ENCODE results near the gene PDZD8.

PDZD8 gene, protein sequence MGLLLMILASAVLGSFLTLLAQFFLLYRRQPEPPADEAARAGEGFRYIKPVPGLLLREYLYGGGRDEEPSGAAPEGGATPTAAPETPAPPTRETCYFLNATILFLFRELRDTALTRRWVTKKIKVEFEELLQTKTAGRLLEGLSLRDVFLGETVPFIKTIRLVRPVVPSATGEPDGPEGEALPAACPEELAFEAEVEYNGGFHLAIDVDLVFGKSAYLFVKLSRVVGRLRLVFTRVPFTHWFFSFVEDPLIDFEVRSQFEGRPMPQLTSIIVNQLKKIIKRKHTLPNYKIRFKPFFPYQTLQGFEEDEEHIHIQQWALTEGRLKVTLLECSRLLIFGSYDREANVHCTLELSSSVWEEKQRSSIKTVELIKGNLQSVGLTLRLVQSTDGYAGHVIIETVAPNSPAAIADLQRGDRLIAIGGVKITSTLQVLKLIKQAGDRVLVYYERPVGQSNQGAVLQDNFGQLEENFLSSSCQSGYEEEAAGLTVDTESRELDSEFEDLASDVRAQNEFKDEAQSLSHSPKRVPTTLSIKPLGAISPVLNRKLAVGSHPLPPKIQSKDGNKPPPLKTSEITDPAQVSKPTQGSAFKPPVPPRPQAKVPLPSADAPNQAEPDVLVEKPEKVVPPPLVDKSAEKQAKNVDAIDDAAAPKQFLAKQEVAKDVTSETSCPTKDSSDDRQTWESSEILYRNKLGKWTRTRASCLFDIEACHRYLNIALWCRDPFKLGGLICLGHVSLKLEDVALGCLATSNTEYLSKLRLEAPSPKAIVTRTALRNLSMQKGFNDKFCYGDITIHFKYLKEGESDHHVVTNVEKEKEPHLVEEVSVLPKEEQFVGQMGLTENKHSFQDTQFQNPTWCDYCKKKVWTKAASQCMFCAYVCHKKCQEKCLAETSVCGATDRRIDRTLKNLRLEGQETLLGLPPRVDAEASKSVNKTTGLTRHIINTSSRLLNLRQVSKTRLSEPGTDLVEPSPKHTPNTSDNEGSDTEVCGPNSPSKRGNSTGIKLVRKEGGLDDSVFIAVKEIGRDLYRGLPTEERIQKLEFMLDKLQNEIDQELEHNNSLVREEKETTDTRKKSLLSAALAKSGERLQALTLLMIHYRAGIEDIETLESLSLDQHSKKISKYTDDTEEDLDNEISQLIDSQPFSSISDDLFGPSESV

DNA sequence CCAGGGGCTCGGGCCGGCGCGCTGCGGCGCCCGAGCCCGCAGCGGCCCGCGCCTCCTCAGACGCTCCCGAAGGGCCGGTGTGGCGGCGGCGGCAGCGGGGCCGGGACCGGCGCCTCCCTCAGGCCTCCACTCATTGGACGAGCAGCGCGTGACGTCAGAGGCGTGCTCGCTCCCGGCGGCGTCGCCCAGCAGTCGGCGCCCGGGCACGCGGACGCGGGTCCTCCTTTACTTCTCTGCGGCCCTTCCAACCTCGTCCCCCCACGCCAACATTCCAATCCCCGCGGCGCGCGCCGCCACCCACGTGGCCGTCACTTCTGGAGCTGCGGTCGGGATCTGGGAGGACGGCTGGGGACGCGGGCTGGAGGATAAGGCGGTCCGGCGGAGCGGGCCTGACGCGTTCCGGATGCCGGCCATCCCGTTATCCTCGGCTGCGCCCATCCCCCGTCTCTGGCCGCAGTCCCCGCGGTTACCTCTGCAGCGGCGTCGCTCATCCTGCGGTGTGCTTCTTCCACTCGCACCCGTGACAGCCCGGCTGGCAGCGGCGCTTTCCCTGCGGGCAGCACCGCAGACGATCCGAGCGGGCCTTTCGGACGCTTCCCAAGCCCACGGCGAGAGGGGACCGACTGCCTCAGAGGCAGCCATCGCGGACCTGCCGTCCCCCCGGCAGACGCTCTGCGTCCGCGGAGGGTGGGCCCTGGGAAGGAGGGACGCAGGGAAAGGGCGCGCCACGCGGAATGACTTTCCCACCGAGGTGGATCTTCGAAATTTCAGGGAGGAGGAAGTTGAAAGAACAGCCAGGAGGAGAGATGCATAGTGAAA, at the start of gene PDZD8:
Gene PDZD8 (minus strand): TSS at position 81 of the 819 bp plus-strand sequence. CDS start 213 bp downstream, outside the sequence.
- DNase-seq, result peak; percentile 94

DNA sequence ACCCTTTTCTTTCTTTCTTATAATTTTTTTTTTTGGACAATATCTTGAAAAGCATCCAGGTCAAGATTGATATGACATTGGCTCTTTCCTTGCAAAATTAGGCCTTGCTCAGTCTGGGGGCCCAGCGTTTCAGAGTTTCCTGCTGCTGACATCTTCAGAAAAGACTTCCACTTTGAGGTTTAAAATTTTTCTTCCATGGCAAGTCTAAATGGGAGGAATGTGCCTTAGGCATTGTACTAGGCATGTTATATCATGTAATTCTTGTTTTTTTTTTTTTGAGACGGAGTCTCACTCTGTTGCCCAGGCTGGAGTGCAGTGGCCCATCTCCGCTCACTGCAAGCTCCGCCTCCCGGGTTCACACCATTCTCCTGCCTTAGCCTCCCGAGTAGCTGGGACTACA, 48.9 kb upstream of the PDZD8 start:
- DNase-seq, result no peak

DNA sequence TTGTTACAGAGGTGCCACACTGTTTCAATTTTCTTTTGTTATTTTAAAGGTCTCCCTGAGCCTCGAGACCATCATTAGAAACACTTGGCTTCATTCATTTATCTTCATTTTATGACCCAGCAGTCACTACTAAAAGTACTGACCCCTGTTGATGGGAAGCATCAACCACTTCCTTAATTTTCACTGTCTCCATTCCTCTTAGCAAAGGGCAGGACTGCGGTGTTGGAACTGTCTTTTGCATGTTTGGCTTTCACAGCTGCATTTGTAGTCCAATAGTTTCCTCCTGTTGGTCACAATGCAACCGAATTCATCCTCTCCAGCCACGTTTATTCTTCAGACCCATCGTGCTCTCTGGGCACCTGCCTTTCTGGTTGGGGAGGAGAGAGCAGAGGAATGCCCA, 46.7 kb upstream of the PDZD8 start:
- no peak for DNase-seq

DNA sequence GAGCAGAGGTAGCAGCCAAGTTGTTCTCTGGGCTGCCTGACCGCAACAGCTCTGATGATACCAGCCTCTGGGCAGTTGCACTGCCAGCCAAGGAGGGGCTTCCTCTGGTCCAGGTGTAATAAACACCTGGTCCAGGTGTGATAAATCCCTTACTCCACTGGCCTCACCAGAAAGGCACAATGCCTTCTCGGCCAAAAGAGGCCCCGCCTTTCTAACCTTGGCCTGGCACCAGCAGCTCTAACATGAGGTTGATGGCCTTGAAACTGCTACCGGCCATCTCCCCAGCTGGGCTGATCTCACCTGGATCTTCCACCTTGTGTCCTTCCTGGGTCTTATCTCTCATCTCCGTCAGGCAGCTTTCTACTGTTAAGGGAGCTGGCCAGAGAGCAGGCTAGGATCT, 45.5 kb upstream of the PDZD8 start:
- DNase-seq, result no peak

DNA sequence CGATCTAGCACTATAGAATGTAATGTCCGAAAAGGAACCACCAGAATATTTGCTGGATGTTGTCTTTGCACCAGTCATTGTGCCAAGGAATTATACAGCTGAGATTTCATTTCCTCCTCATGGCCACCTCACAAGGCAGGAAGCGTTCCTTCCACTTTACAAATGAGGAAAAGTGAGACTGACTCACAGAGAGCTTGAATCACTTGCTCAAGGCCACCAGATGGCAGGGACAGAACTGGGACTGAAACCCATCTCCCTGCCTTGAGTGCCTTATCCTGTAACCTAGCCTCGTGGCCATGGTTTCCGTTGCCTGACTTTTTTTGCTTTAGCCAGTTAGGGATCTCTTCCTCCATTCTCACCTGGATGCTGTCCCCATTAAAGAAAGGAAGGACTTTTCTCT, 44.7 kb upstream of the PDZD8 start:
- no peak for DNase-seq

DNA sequence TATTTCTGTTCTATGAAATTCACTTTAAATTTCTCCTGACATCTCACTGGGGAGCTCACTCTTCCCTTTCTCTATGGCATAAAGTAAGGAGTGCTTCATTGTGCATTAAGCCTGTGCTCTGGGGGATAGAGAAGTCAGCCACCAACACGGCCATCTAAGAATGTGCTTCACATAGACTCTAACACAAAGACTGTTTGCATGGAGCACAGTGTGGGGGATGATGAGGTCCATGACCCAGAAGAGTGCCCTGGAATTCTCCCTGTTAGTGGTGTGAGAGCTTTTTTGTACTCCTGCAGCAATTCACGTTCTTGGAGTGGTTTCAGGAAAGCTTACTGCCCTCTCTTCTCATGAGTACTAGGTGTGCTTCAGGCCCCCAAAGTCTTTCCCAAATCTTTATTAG, 43.9 kb upstream of the PDZD8 start:
- no peak for DNase-seq

DNA sequence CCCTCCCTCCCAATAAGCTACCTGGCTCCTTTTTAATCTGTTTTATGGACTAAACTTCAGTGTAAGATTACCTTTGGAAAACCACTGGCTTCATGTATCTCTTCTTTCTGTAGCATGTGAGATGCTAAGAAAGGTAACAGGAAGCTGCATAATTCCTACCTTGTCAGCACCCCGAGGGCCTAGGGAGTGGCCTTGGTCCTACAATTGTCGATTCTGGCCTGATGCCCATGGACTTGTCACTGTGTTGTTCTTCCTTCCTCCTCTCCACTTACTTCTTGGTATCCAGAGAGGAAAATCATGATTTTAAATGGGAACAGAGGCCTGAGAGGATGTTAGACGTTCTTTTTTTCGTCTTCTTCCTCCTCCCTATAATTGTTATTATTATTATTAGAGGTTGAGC, 42.9 kb upstream of the PDZD8 start:
- DNase-seq, result no peak

DNA sequence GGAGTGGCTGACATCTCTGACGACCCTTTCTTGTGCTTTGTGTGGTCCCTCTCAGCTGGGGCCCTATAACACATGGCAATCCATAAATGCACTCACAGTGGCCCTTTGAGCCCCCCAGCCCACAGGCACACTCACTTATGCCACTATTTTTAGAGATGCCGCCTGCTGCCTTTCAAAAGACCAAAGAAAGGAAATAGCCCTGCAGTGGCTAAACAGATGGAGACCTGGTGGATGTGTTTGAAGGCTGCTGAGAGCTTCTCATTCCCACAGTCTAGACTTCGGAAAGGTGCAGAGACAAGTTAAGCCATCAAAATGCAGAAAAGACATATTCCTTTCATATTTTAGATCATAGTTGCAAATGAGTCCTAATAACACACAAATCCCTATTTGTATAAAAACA, 42.0 kb upstream of the PDZD8 start:
- no peak for DNase-seq

DNA sequence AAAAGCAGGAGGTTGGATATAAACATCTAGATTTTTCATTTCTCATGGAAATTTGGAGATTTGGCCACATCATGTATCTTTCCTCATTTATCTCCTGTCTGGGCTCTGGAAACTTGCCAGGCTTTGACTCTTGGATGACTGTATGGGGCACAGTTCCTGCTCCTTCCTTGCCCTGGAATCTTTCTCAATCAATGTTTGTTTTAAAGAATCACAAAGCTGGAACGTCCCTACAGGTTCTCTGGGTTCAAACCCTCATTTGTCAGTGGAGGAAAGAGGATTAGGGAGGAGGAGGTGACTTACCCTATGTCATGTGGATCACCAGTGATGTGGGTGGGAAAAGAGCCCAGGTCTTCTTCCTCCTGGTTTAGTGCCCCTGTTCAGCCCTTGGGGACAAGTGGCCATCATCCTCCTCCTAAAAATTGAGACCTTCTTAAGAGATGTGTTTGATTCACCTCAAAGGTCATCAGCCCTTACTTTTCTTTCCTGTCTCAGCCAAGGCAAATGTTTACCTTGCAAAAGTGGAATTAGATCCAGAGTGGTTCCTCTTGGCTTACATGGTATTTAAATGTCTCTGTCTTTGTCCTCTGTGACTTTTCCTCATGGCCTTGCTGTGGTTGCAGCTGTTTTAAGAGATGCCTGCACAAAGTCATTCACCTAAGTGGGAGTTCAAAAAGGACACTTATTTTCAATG, 38.8 kb upstream of the PDZD8 start:
- no peak for DNase-seq

DNA sequence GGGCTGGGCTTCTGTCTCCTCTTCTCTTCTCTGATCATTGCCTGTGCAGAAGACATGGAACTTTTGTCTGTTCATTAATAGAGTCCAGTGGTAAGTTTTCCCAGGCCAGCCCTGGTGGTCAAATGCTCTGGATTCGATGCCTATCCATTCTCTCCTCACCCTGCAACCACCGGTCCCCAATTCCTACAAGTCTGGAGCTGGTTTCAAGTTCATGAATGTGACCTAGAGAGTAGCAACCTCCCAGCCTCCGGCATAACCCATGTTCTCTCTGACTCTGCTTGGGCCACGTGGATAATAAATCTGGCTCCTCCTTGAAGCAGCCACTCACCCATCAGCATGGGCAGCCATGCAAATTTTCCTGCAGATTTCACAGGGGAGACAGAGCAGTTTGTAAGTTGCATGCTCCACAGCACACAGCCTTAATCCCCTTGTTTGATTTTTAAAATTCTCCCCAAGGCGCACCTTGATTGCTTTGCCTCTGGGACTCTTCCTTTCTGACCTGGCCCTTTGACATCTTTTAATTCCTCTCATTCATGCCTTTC, 37.3 kb upstream of the PDZD8 start:
- DNase-seq, result no peak

DNA sequence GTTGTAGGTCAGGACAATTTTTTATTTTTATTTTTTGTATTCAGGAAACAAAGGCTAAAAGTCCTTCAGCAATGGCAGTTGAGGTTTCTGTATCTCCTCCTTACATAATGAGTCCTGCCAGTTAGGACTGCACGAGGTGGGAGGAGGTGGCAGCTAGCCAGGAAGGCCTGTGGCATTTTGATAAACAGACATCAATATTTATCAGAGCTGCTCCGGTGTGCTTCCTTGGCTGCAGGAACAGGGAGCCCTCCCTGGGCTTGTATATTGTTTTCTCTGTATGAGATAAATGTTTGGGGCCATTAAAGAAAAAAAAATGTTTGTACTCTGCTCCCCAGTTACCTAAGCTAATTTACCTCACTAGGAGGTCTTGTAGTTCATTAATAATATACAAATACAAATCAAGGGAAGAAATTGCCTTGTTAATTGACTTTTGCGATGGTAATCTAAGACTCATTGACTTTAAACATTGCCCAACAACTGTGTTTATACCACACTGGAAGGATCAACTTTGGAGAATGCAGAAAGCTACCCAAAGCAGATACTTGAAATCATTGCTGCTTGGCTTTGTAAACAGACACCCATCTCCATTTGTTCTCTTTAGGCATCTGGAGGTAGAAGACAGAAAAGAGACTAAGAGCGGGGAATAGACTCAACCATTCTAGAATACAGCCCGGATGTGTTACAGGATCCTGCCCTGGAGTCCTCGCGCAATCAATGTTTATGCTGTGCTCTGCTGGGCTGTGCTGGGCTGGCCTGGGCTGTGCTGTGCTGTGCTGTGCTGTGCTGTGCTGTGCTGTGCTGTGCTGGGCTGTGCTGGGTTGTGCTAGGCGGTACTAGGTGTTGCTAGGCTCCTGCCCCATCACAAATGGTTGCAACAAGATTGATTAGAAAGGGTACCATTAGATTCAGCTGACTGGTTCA, 36.5 kb upstream of the PDZD8 start:
- no peak for DNase-seq

DNA sequence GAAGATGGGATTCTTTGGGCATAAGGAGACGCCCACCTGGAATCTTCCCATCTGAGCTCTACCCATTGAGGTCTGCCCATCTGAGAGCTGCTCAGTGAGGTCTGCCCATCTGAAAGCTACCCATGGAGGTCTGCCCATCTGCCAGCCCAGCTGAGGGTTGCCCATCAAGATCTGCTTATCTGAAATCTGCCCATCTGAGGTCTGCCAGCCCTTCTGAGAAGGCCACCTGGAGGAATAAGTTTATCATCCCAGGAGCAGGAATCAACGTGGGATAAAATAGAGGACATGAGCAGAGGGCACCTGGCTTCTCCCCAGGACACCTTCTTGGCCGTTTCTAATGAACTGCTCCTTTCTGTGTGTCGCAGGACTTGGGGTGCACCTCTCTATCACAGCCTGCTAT, 35.3 kb upstream of the PDZD8 start:
- no peak for DNase-seq

DNA sequence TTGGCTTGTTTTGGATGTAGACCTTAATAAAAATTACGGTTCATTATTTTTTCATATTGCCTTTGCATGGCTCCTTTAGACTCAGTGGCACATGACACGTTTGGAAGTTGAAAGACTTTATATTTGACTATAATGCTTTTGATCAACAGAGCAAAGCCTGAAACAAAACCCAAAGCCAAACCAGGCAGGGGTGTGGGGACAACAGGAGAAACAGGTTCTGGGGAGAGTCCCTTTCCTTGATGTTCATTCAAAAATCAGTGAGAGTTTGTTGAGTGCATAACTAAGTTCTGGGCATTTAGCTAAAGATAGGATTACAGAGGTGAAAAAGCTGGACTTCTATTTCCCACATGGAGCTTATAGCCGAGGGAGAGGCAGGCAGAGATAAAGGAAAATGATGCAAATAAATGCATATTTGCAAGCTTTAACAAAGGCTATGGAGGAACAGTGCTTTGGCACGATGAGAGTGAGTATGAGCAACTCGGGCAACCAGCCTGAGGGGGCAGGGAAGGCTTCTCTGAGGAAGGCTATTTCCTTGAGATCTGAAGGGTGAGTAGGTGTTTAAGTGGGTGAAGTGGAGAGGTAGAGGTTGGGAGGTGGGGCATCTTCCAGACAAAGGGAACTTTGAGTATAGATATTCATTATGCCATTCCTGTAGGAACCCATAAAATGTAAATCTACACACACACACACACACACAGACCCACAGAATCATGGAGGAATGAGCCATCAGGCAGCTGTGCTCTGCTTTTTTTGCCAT, 34.5 kb upstream of the PDZD8 start:
- DNase-seq, result no peak

DNA sequence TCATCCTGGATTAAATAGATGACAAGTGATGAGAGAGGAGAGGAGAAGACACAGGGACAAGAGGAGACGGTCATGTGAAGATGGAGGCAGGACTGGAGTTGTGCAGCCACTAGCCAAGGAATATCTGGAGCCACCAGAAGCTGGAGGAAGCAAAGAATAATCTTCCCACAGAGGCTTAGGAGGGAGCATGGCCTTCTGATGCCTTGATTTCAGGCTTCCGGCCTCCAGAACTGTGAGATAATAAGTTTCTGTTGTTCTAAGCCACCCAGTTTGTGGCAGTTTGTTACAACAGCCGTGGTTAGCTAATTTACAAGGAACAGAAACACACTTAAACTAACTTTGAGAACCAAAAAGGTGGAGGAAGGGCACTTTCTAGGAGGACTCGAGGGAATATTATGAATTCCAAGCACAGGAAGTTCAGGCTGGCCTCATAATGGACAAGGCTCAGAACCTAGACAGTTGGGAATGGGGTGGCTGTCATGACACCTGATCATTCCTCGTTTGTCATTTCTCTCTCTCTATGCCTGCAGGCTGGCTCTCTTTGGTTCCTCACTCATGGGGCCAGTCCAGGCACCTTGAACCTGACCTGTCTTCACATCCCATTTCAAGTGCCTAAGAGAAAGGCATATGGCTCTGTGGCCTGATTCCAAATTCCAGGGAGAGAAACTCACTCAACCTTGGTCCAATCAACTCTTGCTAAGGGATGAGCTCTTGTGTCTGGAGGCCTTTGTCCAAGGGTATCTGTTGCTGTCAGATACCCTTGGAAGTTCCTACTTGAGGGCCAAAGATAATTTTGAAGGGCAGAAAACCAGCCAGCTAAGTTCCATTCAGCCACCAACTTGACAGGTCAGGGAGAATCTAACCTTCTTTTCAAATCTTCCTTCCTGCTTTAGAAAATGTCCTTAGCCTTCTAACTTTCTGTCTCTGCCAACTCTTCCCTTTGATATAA, 33.5 kb upstream of the PDZD8 start:
- DNase-seq, result no peak

DNA sequence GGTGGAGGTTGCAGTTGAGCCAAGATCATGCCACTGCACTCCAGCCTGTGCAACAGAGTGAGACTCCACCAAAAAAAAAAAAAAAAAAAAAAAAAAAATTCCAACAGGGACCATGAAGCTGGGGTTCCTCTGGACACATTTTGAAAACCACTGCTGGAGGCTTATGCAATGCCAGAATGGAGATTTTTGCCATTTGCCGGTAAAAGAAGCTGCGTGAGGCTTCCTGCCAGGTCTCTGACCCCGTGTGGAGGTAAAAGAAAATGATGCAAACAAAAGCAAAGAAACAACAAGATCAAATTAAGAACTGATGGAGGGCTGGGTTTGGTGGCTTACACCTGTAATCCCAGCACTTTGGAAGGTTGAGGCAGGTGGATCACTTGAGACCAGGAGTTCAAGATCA, 30.5 kb upstream of the PDZD8 start:
- DNase-seq, result no peak

DNA sequence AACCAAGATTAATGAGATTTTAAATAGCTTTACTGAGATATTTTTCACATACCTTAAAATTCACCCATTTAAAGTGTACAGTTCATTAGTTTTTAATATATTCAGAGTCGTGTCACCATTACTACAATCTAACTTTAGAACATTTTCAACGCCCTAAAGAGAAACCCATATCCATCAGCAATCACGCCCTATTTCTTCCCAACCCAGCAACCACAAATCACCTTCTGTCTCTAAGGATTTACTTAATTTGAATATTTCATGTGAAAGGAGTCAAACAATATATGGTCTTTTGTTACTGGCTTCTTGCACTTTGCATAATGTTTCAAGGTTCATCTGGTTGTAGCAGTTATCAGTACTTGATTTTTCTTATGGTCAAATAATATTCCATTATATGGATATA, 25.1 kb upstream of the PDZD8 start:
- DNase-seq, result no peak

DNA sequence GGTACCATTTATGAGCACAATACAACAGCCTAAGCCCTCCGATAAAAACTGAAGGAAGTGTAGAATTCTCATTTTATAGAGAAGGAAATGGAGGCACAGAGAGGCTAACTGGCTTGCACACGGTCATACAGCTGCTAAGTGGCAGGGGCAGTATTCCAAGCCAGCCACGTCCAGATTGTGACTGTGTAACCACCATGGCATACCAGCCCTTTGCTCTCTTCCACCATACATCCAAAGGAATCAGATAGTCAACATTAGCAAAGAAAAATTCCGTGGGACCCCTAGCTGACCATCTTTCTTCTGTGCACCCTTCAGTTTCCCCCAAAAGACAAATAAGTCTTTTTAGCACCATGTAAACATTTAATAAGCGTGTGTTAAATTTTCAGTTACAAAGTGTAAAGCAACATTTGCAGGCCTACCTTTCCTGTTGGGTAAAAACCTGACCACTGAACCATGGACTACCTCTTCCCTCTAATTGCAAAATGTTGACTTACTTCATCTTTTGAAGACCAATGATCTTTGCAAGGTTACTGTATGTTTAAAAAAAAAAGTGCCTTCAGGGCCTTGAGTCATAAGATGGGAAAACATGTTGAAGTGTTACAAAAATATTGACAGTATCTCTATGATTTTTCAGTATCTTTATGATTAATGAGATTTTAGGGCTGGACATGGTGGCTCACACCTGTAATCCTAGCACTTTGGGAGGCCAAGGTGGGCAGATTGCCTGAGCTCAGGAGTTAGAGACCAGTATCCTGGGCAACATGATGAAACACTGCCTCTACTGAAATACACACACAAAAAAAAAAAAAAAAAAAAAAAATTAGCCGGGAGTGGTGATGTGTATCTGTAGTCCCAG, 24.3 kb upstream of the PDZD8 start:
- DNase-seq, result no peak

DNA sequence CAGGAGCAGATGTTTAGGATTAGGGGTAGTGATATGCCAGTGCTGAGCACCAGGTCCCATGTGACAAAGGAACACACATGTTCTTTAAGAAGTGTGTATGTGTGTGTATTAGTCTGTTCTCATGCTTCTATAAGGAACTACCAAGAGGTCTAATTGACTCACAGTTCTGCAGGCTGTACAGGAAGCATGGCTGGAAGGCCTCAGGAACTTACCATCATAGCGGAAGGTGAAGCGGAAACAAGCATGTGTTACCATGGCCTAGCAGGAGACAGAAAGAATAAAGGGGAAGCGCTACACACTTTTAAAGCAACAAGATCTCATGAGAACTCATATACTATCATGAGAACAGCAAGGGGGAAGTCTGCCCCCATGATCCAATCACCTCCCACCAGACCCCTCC, 22.8 kb upstream of the PDZD8 start:
- DNase-seq, result no peak

All from stimulated activated CD4-positive, alpha-beta T cell treated with anti-CD3 and anti-CD28 coated beads, Interleukin-12 subunit alpha, Interleukin-12 subunit beta, amount 100 ng/mL, for 4 hours (primary cell).